HPDE6-E6E7 (cell line): ENCODE measurements around the gene GHRHR.

ENCODE experiments used
- DNase-seq: peaks from one replicate; pipeline ENCODE4 v3.0.0; 2011; ENCODE audit warnings: missing footprints; ENCODE audit errors: extremely low spot score

Gene GHRHR

DNA sequence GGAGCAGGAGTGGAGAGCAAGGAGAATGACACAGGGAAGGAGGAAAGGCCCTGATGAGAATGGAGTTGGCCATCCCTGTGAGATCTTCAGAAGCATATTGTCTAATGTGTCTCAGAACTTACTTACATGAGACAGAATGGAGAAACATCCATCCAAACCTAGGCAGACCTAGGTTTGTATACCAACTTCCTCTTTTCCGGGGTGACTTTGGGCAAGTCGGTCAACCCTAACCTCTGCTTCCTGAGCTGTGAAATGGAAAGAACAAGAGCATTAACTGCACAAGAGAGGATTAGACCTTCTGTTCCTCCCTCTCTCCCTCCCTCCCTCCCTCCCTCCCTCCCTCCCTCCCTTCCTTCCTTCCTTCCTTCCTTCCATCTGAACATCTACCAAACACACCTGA, 4.5 kb downstream of the GHRHR start:
- DNase-seq: no peak

DNA sequence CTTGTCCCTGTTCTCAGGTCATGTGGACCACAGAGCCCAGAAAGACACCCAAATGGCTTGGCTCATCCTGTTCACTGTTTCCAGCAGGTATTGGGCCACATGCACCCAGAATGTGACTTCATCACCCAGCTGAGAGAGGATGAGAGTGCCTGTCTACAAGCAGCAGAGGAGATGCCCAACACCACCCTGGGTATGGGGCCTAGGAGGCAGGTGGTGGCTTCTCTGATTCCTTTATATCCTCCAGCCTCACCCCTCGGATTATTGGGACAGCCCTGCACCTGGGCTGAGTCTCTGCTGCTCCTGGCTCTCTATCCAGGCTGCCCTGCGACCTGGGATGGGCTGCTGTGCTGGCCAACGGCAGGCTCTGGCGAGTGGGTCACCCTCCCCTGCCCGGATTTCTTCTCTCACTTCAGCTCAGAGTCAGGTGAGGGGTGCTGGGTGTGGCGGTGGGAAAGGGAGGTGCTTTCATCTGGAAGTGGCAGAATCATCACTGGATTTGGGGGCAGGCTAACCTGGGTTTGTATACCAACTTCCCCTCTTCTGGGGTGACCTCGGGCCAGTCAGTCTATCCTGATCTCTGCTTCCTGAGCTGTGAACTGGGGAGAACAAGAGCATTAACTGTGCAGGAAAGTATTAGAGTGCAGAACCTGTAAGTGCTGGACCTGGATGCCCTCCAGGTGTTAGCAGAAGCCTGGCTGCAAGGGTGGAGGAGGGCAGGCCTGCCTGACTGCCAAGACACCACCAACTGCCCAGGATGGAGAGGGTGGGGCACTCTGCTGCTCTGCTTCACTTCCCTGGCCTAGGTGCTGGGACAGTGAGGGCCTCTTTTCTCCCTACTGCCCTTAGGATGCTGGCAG, 5.2 kb downstream of the GHRHR start:
- no peak for DNase-seq

DNA sequence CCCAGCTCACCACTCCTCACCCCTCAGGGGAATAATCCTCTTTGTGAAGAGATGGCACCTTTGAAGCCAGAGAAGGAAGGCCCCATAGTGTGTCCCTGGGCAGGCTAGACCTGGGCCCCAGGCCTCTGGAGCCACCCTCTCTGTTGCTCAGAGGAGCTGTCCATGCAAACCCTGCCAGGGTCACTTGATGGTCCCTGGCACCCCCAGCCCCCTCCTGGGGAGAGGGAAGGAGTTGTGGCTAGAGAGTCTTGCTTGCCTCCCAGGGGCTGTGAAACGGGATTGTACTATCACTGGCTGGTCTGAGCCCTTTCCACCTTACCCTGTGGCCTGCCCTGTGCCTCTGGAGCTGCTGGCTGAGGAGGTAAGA, 5.8 kb downstream of the GHRHR start:
- no peak for DNase-seq

DNA sequence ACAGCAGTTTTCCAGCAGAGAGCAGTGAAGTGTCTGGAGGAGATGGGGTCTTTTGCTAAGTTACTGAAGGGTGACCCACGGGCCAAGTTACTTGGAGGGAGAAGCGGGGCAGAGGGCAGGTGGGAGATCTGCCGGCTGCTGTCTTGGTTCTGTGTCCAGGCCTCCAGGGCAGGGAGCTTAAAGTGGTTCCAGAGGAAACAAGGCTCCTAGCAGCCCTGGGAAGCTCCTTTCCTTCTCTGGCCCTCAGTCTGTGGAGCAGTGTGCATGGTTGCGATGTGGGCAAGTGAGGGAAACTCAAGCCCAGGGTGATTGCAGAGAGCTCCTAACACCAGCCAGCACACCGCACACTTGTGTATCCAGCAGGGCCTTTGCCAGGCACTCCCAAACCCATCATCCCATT, 6.3 kb downstream of the GHRHR start:
- DNase-seq: no peak

DNA sequence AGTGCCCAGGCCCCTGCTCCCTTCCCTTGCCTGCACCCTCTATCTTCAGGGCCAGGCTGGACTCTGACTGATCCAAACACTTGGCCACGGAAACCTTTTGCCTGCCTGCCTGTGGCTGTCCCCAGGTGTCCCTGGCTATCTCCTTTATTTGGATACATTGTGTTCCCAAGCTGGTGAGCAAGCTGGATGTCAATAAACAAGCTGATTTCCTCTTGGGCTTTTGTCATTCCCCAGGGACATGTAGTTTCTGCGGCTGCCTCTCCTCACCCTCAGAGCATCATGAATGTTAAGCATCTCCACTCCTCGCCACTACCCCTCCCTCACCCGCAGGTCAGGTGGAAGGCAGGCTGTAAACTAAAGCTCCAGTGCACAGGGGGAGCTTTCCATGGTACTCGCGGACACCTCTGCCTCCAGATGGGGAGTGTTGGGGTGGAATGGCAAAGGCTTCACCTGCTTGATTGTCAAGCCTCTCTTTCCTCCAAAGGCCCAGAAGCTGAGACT, 6.9 kb downstream of the GHRHR start:
- no peak for DNase-seq

DNA sequence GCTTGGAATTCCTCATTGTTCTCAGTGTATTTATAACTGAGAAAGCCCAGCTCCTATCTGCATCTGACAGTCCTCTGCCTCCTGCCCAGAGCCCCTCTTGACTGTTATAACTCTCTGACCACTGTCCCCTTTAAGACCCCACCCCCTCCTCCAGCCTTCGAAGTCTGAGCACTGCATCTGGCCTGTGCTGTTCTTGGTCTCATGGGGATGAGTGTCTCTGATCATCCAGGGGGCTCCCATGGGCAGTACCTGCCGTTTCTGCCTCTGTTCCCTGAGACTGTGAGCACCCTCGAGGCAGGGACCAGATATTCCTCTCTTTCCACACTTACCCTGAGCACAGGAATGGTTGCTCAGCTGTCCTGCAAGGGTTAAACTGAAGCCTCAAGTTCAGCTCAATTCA, 7.7 kb downstream of the GHRHR start:
- DNase-seq: no peak

GRCh38 chr7:30971840-30972563, 8.2 kb downstream of the GHRHR start:
- no peak for DNase-seq

GRCh38 chr7:30973292-30973691, 9.5 kb downstream of the GHRHR start:
- DNase-seq: no peak

DNA sequence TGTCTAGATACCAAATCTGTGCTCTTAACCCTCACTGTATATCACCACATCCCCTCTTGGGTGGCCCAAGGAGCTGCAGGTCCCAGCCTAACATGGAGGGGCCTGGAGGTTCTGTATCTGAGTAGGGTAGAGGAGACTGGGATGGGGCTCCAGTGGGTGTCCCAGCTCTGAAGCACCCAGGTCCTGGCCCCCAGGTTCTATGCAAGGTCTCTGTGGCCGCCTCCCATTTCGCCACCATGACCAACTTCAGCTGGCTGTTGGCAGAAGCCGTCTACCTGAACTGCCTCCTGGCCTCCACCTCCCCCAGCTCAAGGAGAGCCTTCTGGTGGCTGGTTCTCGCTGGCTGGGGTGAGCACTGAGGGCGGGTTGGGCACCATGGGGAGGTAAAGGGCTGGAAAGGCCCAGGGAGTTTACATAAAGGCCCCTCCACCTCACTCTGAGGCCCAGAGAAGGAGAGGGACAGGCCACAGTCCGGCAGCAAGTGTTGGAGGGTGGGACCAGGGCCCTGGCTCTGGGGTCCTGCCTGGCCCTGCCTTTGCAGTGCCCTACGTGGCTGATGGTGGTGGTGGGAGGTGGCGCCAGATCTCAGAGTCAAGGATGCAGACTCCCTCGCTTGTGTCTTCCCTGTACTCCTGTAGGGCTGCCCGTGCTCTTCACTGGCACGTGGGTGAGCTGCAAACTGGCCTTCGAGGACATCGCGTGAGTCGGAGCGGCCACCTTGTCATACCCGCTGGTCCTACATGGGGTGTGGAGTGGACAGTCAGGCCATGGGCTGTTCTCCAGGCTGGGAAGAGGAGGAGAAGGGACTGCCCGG, 10.2 kb downstream of the GHRHR start:
- DNase-seq: no peak

DNA sequence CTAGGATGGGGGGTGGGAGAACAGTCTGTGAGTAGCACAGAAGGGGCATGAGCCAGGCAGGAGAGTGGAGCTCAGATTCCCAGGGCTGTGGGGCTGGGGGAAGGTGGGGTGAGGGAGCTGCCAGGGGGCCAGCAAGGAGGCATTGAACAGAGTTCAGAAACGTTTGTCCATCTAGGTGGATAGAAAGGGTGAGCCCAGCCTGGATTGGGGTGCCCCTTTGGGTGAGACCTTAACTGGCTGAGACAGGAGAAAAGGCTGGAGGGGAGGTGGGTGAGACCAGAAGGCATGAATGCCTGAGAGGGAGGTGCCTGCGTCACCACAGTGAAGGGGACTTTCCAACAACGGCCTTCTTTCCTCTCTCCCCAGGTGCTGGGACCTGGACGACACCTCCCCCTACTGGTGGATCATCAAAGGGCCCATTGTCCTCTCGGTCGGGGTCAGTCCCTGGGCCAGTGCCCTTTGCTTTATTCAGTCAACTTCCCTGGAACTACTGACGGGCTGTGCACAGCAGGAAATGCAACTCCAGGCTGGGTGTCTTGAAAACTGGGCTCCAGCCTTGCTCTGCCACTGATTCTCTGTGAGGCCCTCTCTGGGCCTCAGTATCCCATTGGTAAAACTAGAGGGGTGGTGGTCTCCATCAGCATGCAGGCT, 11.0 kb downstream of the GHRHR start:
- DNase-seq: peak; percentile 43

DNA sequence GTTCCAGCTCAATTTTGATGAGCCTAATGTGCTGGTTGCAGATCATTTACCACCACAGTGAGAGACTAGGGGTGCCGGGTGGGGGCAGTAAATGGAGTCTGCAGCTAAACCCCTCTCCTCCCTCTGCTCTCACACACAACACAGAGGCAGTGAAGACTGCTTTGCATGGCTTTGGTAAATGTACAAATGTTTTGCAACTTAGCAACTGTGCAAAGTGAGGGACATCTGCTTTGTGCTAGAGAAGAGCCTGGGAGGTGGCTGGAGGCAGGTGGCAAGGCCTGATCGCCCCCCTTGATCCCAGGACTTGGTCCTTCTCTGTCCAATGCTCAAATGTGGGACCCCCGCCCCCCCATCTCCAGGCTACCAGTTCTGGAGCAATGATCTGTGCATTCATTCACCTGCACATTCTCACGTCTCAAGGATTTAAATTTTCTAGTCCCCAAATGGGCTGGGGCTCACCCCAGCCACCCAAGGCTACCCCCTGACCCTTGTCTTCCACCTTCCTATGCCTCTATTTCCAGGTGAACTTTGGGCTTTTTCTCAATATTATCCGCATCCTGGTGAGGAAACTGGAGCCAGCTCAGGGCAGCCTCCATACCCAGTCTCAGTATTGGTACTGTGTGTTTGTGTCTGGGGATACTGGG, 11.6 kb downstream of the GHRHR start:
- DNase-seq: no peak

DNA sequence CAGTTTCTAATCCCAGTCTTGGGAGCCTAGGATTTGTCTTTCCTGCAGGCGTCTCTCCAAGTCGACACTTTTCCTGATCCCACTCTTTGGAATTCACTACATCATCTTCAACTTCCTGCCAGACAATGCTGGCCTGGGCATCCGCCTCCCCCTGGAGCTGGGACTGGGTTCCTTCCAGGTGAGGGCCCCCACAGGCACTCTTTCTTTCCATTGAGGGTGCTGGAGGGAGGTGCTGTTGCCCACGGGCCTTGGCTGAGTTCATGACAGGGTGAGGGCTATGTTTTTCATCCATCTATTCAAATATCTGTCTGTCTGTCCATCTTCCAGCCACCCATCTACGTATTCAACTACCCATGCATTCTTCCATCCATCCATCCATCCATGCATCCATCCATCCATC, 12.6 kb downstream of the GHRHR start:
- DNase-seq: no peak

GRCh38 chr7:30977222-30977621, 13.5 kb downstream of the GHRHR start:
- DNase-seq: no peak

GRCh38 chr7:30977896-30978564, 14.3 kb downstream of the GHRHR start:
- peak; percentile 39 for DNase-seq

DNA sequence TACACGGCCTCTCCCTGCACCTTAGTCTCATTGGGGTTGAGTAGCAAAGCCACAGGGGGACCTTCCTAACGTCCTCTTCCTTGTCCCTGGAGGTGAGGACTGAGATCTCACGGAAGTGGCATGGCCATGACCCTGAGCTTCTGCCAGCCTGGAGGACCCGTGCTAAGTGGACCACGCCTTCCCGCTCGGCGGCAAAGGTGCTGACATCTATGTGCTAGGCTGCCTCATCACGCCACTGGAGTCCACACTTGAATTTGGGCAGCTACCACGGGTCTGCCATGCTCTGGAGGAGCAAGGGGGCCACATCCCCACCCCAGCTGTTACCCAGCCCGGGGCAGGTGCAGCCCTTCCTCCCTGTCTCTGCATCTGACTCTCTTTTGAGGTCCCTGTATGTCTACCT, 15.3 kb downstream of the GHRHR start:
- DNase-seq: no peak

- DNase-seq: no peak
Measured at GRCh38 chr7:30980194-30980593, 16.4 kb downstream of the GHRHR start.

GRCh38 chr7:30980751-30981150, 17.0 kb downstream of the GHRHR start:
- DNase-seq: no peak

DNA sequence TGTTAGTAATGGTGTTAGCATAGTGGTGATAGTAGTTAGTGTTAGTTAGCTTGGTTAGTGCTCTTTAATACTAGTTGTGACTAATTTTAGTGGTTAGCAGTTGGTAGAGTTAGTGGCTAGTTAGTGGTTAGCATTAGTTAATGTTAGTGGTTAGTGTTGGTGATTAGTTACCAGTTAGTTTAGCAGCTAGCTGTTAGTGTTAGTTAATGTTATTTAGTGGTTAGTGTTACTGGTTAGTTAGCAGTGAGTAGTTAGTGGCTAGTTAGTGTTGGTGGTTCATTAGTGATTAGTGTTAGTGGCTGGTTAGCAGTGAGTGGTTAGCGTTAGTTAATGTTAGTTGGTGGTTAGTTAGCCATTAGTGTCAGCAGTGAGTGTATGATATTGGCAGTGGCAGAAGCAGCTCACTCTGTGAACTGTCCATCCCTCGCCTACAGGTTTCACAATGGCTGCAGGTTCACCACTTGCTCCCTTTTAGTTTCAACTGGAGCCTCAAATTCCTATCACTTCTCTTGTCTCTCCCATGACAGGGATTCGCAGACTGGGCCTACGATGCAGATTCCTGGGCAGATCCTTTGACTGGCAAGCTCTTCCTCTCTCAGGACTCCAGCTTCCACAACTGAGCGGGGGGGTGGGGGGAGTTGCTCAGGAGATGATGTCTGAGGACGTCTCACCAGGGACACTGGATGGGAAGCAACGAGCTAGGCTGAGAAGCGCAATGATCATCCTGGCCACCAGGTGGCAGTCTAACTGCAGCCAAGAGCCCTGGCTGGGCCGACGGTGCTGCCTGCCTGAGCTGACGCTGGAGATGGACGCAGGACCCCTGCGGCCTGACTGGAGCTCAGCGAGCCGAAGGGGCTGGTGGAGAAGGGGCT, 19.5 kb downstream of the GHRHR start:
- peak; percentile 67 for DNase-seq

DNA sequence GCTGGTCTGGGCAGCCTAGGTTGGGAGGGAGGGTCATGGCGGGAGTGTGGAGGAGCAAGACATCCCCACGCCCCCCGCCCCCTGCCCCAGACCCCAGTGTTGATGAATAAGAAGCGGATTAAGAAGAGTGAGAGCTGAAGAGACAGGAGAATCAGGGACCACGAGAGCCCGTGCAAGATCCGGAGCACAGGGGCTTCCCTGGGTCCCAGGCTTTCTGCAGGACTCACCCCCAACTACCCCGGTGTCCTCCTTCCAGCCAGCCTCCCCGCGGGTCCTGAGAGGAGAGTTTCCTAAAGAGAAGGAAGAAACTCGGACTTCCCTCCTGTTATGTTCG, 20.1 kb downstream of the GHRHR start:
- DNase-seq: no peak
